ENCODE measurements around the gene CHCHD6.

CHCHD6 gene

GRCh38 chr3:126998728-126999127 is 294.7 kb downstream of the CHCHD6 start:
- no peak overlapping the region for H3K4me2 ChIP-seq (ENCODE audit: insufficient read depth, low read length, poor library complexity, severe bottlenecking)
- H2AK5ac ChIP-seq (ENCODE audit: low read depth, low read length) = peak overlapping the region; percentile 52
- peaks cover 31 to 53% of the 10 kb centered on the region in 2 donors for H3K36me3 ChIP-seq (replicated peaks in 1 of 2; ENCODE audit: control insufficient read depth in 2 of 2, insufficient read depth in 2 of 2, low read length in 2 of 2)
- no peak overlapping the region for H2BK12ac ChIP-seq (ENCODE audit: low read length)
- no CpG with 5 or more reads among the region's 3 CpGs for WGBS, 2 donors (ENCODE audit: extremely low coverage in 2 of 2, insufficient read length in 2 of 2, insufficient replicate concordance in 1 of 2)
- H3K79me1 ChIP-seq (ENCODE audit: low read depth, low read length) = peaks cover 65% of the 10 kb centered on the region
- H3K4me1 ChIP-seq (ENCODE audit: control insufficient read depth in 2 of 2, insufficient read depth in 1 of 2, low read depth in 1 of 2, low read length in 2 of 2) = peaks cover 14 to 33% of the 10 kb centered on the region in 2 donors
- H3K27ac ChIP-seq (replicated peaks; ENCODE audit: low read length) = no peak overlapping the region
- no peak overlapping the region for H3K18ac ChIP-seq (ENCODE audit: low read length)
- H3K27me3 ChIP-seq (ENCODE audit: control insufficient read depth in 3 of 3, insufficient read depth in 3 of 3, low read depth in 1 of 3, low read length in 3 of 3) = no peaks in the 10 kb centered on the region
- H4K91ac ChIP-seq (ENCODE audit: low read depth, low read length, poor library complexity) = no peak overlapping the region
- H2BK120ac ChIP-seq (ENCODE audit: low read depth, low read length) = no peak overlapping the region
- H3K14ac ChIP-seq (ENCODE audit: low read length) = no peak overlapping the region
- no peak for DNase-seq (ENCODE audit: low spot score)
- no peak overlapping the region for H4K8ac ChIP-seq (ENCODE audit: low read depth, low read length)
- H3K9ac ChIP-seq (ENCODE audit: low read depth, low read length, poor library complexity) = peak overlapping the region; percentile 50
- no peak overlapping the region for H2AFZ ChIP-seq (ENCODE audit: low read length)
- H2BK15ac ChIP-seq (ENCODE audit: low read length) = no peak overlapping the region
- H3K4me3 ChIP-seq (ENCODE audit: low read length in 2 of 2) = no peak overlapping the region
- H3K23ac ChIP-seq (ENCODE audit: low read depth, low read length, poor library complexity) = peak overlapping the region; percentile 8
- H3K4ac ChIP-seq (ENCODE audit: low read length) = no peak overlapping the region
- no peak overlapping the region for H2BK5ac ChIP-seq (ENCODE audit: low read length)
- no peaks in the 10 kb centered on the region for H3K9me3 ChIP-seq (replicated peaks in 1 of 2; ENCODE audit: control insufficient read depth in 2 of 2, insufficient read depth in 1 of 2, low read depth in 1 of 2, low read length in 2 of 2)

DNA sequence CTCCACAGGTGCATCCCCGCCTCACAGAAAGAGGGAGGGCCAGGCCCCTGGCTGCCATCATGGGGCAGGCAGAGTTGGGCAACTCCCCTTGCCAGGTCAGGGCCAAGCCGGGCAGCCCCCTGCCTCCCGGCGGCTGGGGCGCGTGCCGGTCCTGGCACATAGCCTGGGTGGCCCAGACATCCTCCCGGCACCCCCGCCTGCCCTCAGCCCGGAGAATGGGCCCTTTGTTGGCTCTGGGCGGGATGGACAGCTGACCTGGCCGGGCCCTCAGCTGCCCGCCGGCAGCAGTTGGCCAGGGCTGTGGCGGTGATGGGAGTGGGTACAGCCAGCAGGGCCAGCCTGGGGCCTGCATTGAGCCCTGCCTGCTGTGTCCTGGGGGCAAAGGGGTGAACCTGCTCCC is 295.3 kb downstream of the CHCHD6 start:
- Histone ChIP-seq H2BK15ac (ENCODE audit: low read length) (no peak overlapping the region), H3K4me1 (ENCODE audit: control insufficient read depth in 2 of 2, insufficient read depth in 1 of 2, low read depth in 1 of 2, low read length in 2 of 2) (peaks cover 21 to 38% of the 10 kb centered on the region in 2 donors), H2BK12ac (ENCODE audit: low read length) (no peak overlapping the region), H3K9me3 (replicated peaks in 1 of 2; ENCODE audit: control insufficient read depth in 2 of 2, insufficient read depth in 1 of 2, low read depth in 1 of 2, low read length in 2 of 2) (no peaks in the 10 kb centered on the region), H3K9ac (ENCODE audit: low read depth, low read length, poor library complexity) (no peak overlapping the region), H3K36me3 (replicated peaks in 1 of 2; ENCODE audit: control insufficient read depth in 2 of 2, insufficient read depth in 2 of 2, low read length in 2 of 2) (peaks cover 28 to 54% of the 10 kb centered on the region in 2 donors), H3K4ac (ENCODE audit: low read length) (no peak overlapping the region), H3K14ac (ENCODE audit: low read length) (peak overlapping the region; percentile 89), H3K4me2 (ENCODE audit: insufficient read depth, low read length, poor library complexity, severe bottlenecking) (no peak overlapping the region), H2AFZ (ENCODE audit: low read length) (no peak overlapping the region), H3K27ac (replicated peaks; ENCODE audit: low read length) (no peak overlapping the region), H3K18ac (ENCODE audit: low read length) (peak overlapping the region; percentile 48), H2AK5ac (ENCODE audit: low read depth, low read length) (peak overlapping the region; percentile 83), H2BK5ac (ENCODE audit: low read length) (peak overlapping the region; percentile 39), H3K79me1 (ENCODE audit: low read depth, low read length) (peaks cover 62% of the 10 kb centered on the region), H3K4me3 (ENCODE audit: low read length in 2 of 2) (no peak overlapping the region), H4K8ac (ENCODE audit: low read depth, low read length) (no peak overlapping the region), H2BK120ac (ENCODE audit: low read depth, low read length) (no peak overlapping the region), H3K27me3 (ENCODE audit: control insufficient read depth in 3 of 3, insufficient read depth in 3 of 3, low read depth in 1 of 3, low read length in 3 of 3) (no peaks in the 10 kb centered on the region), H3K23ac (ENCODE audit: low read depth, low read length, poor library complexity) (peak overlapping the region; percentile 95), H4K91ac (ENCODE audit: low read depth, low read length, poor library complexity) (no peak overlapping the region)
- DNase-seq (ENCODE audit: low spot score) = no peak
- WGBS, 2 donors (ENCODE audit: extremely low coverage in 2 of 2, insufficient read length in 2 of 2, insufficient replicate concordance in 1 of 2) = no CpG with 5 or more reads among the region's 15 CpGs

GRCh38 chr3:127000119-127000518 is 296.1 kb downstream of the CHCHD6 start:
- Histone ChIP-seq H3K23ac (ENCODE audit: low read depth, low read length, poor library complexity) (no peak overlapping the region), H2BK15ac (ENCODE audit: low read length) (no peak overlapping the region), H2BK12ac (ENCODE audit: low read length) (no peak overlapping the region), H4K8ac (ENCODE audit: low read depth, low read length) (no peak overlapping the region), H3K27me3 (ENCODE audit: control insufficient read depth in 3 of 3, insufficient read depth in 3 of 3, low read depth in 1 of 3, low read length in 3 of 3) (no peaks in the 10 kb centered on the region), H3K18ac (ENCODE audit: low read length) (no peak overlapping the region), H2AK5ac (ENCODE audit: low read depth, low read length) (no peak overlapping the region), H3K9ac (ENCODE audit: low read depth, low read length, poor library complexity) (peak overlapping the region; percentile 55), H4K91ac (ENCODE audit: low read depth, low read length, poor library complexity) (peak overlapping the region; percentile 28), H3K14ac (ENCODE audit: low read length) (no peak overlapping the region), H2AFZ (ENCODE audit: low read length) (no peak overlapping the region), H3K4me3 (ENCODE audit: low read length in 2 of 2) (no peak overlapping the region), H2BK120ac (ENCODE audit: low read depth, low read length) (no peak overlapping the region), H3K79me1 (ENCODE audit: low read depth, low read length) (peaks cover 60% of the 10 kb centered on the region), H3K36me3 (replicated peaks in 1 of 2; ENCODE audit: control insufficient read depth in 2 of 2, insufficient read depth in 2 of 2, low read length in 2 of 2) (peaks cover 28 to 50% of the 10 kb centered on the region in 2 donors), H3K4me1 (ENCODE audit: control insufficient read depth in 2 of 2, insufficient read depth in 1 of 2, low read depth in 1 of 2, low read length in 2 of 2) (peaks cover 22 to 40% of the 10 kb centered on the region in 2 donors), H3K4ac (ENCODE audit: low read length) (no peak overlapping the region), H3K27ac (replicated peaks; ENCODE audit: low read length) (no peak overlapping the region), H3K9me3 (replicated peaks in 1 of 2; ENCODE audit: control insufficient read depth in 2 of 2, insufficient read depth in 1 of 2, low read depth in 1 of 2, low read length in 2 of 2) (peaks cover 0 to under 1% of the 10 kb centered on the region in 2 donors), H2BK5ac (ENCODE audit: low read length) (peak overlapping the region; percentile 39), H3K4me2 (ENCODE audit: insufficient read depth, low read length, poor library complexity, severe bottlenecking) (no peak overlapping the region)
- no peak for DNase-seq (ENCODE audit: low spot score)
- WGBS, 2 donors (ENCODE audit: extremely low coverage in 2 of 2, insufficient read length in 2 of 2, insufficient replicate concordance in 1 of 2) = no CpG with 5 or more reads among the region's 15 CpGs

GRCh38 chr3:127000761-127001160 is 296.7 kb downstream of the CHCHD6 start:
- peaks cover 57% of the 10 kb centered on the region for H3K79me1 ChIP-seq (ENCODE audit: low read depth, low read length)
- no CpG with 5 or more reads among the region's 12 CpGs for WGBS, 2 donors (ENCODE audit: extremely low coverage in 2 of 2, insufficient read length in 2 of 2, insufficient replicate concordance in 1 of 2)

More at GRCh38 chr3:127000761-127001160, 296.7 kb downstream of the CHCHD6 start:
- Histone ChIP-seq H3K23ac (ENCODE audit: low read depth, low read length, poor library complexity) (no peak overlapping the region), H2BK15ac (ENCODE audit: low read length) (peak overlapping the region; percentile 21), H3K27ac (replicated peaks; ENCODE audit: low read length) (peak overlapping the region; percentile 39), H3K4me1 (ENCODE audit: control insufficient read depth in 2 of 2, insufficient read depth in 1 of 2, low read depth in 1 of 2, low read length in 2 of 2) (peaks cover 22 to 40% of the 10 kb centered on the region in 2 donors), H2AK5ac (ENCODE audit: low read depth, low read length) (peak overlapping the region; percentile 47), H3K36me3 (replicated peaks in 1 of 2; ENCODE audit: control insufficient read depth in 2 of 2, insufficient read depth in 2 of 2, low read length in 2 of 2) (peaks cover 26 to 44% of the 10 kb centered on the region in 2 donors), H3K4ac (ENCODE audit: low read length) (no peak overlapping the region), H2BK5ac (ENCODE audit: low read length) (no peak overlapping the region), H3K4me2 (ENCODE audit: insufficient read depth, low read length, poor library complexity, severe bottlenecking) (no peak overlapping the region), H2BK12ac (ENCODE audit: low read length) (no peak overlapping the region), H3K4me3 (ENCODE audit: low read length in 2 of 2) (no peak overlapping the region), H3K9me3 (replicated peaks in 1 of 2; ENCODE audit: control insufficient read depth in 2 of 2, insufficient read depth in 1 of 2, low read depth in 1 of 2, low read length in 2 of 2) (peaks cover 0 to 2% of the 10 kb centered on the region in 2 donors), H3K27me3 (ENCODE audit: control insufficient read depth in 3 of 3, insufficient read depth in 3 of 3, low read depth in 1 of 3, low read length in 3 of 3) (no peaks in the 10 kb centered on the region), H4K91ac (ENCODE audit: low read depth, low read length, poor library complexity) (no peak overlapping the region), H3K18ac (ENCODE audit: low read length) (peak overlapping the region; percentile 35), H4K8ac (ENCODE audit: low read depth, low read length) (no peak overlapping the region), H3K9ac (ENCODE audit: low read depth, low read length, poor library complexity) (peak overlapping the region; percentile 55), H2AFZ (ENCODE audit: low read length) (no peak overlapping the region), H2BK120ac (ENCODE audit: low read depth, low read length) (no peak overlapping the region), H3K14ac (ENCODE audit: low read length) (peak overlapping the region; percentile 86)
- no peak for DNase-seq (ENCODE audit: low spot score)
